NB4 (cell line): ENCODE measurements around the gene FGF4.

ENCODE experiments used
- CTCF ChIP-seq: IDR thresholded peaks from one replicate; pipeline ENCODE4 v1.5.1; 2012; ENCODE audit warnings: low read depth, low read length
- MYC ChIP-seq: IDR thresholded peaks from 2 replicates; pipeline ENCODE4 v1.6.1; 2011; ENCODE audit warnings: low read depth, low read length
- POLR2A ChIP-seq: IDR thresholded peaks from 2 replicates; pipeline ENCODE4 v1.6.1; 2011; ENCODE audit warnings: mild to moderate bottlenecking; ENCODE audit not compliant: insufficient read length; ENCODE audit errors: extremely low read depth

GRCh38 chr11:69744435-69744834 is 30.7 kb downstream of the FGF4 start:
- no peak for TF ChIP-seq CTCF
- no peak for TF ChIP-seq POLR2A
- no peak for TF ChIP-seq MYC
